Measurements from ENCODE around the gene PYCR2.
A peak's percentile ranks its signal among the peaks of the same experiment; 100 is the strongest.
"Not testable (repeated sequence)": the region's sequence is repeated elsewhere in the genome, so short reads cannot be mapped to it uniquely, and the experiment has no call there.

The PYCR2 gene

GRCh38 chr1:225890346-225891228 lies 33.5 kb downstream of the PYCR2 start:
- DNase-seq (ENCODE audit: low spot score): no peak

GRCh38 chr1:225889743-225890142 lies 34.3 kb downstream of the PYCR2 start:
- no peak for DNase-seq (ENCODE audit: low spot score)

GRCh38 chr1:225888898-225889601 lies 35.0 kb downstream of the PYCR2 start, which contains the start of gene LEFTY1:
Gene LEFTY1 (minus strand): TSS chr1:225889146. CDS start chr1:225889066, 80 bp downstream.
- DNase-seq (ENCODE audit: low spot score): no peak

DNA sequence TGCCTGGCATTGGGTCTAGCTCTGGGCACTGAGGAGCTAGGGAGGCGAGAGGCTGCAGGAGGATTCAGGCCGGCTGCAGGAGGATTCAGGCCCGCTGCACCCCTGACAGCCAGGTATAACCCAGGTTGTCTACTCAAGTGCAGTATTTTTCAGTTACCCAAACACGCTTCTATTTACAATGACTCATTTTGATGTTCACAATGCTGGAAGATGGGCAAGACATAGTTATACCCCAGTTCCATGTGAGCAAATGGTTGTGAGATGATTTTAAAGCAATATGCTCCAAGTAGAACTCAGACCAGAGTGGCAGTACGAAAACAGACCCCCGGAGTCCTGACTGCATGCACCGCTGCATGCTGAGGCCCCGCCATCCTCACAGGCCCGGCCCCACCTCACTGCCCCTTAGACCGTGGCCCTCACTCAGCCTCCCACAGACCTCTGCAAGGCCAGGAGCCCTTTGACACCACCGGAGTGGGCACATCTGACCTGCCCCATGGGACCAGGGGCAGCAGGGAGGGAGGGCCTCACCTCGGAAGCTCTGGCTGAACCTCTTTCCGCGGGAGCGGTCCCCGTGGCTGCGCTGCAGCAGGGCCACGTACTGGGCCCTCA lies 35.7 kb downstream of the PYCR2 start:
- no peak for DNase-seq (ENCODE audit: low spot score)

DNA sequence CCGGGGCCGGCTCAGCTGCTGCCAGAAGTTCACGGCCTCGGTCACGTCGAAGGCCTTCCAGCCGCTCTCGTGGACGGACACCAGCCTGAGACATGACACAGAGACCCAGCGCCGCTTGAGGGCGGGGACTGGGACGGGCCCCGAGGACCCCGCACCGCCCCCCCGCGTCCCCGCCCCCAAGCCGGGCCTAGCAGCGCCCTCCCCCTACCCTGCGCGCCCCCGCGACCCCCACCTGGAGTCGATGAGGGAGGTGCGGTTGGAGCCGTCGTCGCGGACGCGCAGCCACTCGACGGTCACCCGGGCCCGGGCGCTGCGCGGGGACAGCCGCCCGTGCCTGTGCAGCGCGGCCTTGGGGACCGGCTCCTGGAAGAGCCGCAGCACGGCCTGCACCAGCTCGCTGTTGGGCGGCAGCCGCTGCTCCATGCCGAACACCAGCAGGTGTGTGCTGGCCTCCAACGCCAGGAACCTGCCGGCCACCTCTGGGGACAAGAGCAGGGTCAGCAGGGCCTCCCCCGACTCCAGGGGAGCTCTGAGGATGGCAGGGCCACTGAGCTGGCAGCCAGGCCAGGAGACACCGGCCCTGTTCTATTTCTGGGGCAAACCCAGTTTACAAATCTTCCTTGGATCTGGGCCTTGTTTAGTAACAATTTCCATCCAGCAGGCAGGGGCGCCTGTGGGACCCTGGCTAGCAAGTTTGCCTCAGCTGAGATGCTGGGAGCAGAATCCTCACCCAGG lies 36.3 kb downstream of the PYCR2 start:
- DNase-seq (ENCODE audit: low spot score): not testable (repeated sequence)

DNA sequence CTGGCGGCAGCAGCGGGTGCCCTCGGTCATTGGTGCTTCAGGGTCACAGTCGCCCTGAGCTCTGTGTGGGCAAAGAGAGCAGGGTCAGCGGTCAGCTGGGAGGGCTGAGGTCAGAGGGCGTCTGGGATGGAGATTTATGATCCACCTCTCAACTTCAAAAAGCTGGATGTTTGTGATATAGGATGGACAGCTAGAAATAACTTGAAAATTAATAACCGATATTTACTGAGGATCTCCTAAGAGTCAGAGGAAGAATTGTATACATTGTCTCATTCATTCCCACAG lies 37.1 kb downstream of the PYCR2 start:
- DNase-seq (ENCODE audit: low spot score): no peak

- DNase-seq (ENCODE audit: low spot score): no peak
These were observed 37.7 kb downstream of the PYCR2 start for GRCh38 chr1:225886159-225887029.

GRCh38 chr1:225885336-225885735 lies 38.7 kb downstream of the PYCR2 start:
- no peak for DNase-seq (ENCODE audit: low spot score)

DNA sequence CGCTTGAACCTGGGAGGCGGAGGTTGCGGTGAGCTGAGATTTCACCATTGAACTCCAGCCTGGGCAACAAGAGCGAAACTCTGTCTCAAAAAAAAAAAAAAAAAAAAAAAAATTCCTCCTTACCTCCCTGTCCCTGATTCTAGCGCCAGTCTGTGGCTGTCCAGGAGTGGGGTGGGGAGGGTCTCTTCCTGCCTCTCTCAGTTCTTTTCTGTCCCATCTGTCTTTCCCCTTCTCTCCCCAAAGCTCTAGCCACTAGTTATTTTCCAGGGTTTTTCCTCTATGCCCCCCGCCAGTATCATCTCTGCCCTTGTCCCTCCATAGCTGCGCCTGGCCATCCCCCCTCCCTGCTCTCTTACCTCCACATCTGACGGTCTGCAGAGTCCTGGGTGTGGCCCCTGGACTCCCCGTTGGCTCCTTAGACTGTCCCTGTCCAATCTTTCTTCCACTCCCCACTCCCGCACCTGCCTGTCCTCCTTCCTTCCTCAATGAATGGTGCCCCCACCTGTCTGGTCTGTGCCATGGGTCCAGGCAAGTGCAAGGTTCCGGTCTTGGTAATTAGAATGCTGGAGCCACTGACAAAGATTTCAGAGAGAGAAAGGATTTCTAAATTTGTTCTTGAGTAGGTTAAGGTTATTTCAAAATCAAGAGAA lies 40.3 kb downstream of the PYCR2 start:
- DNase-seq (ENCODE audit: low spot score): no peak

DNA sequence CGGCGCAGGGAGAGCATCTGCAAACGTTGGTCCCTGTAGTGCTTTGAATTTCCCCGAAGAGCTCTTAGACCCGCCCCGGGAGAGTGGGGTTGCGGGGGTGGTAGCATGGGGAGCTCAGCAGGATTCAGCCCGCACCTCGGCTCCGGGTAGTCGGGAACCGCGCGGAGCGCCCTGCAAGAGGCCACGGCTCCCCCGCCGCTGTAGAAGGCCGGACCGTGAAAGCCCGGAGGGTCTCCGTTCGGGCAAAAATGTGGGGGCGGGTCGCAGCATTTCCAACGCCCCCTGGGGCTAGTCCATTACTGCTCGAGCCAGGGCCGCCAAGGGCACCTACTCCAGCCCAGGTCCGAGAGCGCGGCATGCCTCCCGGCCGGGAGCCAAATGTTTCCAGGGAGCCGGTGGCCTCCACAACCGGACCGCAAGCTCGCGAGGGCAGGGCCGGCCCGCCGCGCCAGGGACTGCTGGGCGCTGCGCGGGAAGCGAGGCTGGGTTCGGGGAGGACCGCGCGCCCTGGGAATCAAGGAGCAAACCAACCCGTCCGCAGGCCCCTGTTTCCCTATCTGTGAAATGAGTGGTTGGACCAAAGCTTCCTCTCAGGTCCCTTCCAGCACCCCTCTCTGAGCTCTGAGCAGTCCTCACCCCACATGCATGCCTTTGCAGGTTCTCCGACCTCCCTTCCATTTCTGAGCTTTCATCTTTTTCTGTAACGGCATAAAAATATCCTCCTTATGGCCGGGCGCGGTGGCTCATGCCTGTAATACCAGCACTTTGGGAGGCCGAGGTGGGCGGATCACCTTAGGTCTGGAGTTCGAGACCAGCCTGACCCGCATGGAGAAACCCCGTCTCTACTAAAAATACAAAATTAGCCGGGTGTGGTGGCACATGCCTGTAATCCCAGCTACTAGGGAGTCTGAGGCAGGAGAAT lies 41.1 kb downstream of the PYCR2 start:
- peak; percentile 55 for DNase-seq (ENCODE audit: low spot score)

DNA sequence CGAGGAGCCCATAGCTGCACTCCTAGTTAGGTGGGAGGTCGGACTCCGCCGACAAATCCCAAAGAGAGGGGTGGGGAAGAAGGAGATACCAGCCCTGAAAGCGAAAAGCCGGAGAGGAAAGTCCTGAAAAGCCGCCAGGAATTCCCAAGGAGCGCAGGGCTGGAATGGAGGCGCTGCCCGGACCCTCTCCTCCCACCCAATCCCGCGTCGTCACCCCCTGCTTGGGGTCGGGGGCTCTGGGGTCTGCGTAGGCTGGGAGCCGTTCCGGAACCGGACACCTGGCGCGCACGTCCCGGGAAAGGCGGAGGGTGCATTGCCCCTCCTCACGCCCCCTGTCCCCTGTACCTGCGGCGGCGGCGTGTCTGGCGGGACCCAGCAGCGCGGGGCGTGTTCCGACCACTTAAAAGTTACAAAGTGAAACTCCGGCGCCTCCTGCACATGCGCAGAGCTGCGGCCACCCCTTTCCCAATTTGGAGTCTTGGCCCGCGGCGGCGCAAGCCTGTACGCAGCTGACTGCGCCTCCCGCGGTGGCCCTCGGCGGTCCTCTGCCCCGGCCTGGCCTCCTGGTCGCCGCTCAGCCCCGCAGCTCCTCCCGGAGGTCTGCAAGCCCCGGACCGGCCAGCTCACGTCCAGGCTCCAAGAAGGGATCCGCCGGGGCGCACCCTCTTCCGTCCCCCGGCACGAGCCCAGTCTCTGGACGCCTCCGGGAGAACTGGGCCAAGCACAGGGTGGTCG lies 41.9 kb downstream of the PYCR2 start, which contains the start of gene TMEM63A:
Gene TMEM63A (minus strand): TSS at position 422 of the 735 bp plus-strand sequence. CDS start 4,800 bp downstream, outside the sequence.
- peak; percentile 82 for DNase-seq (ENCODE audit: low spot score)

- DNase-seq (ENCODE audit: low spot score): peak; percentile 42
These were observed 42.7 kb downstream of the PYCR2 start for GRCh38 chr1:225881081-225881958.

GRCh38 chr1:225880636-225881035 lies 43.4 kb downstream of the PYCR2 start:
- no peak for DNase-seq (ENCODE audit: low spot score)

DNA sequence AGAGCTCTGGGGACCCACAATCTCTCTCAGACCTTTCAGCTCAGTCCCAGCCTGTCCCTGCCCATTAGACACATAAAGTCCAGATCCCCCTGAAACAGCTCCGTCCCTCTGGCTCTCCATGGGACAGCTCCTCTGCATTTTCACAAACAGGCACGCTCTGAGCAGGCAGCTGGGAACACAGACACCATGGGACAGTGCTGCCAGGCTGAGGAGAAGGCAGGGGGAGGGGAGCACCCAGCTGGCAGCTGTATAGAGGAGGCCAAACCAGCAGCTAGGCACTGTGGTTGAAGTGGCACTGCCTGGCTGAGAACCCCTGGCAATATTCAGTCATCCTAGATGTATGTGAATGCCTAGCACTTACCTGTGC lies 43.8 kb downstream of the PYCR2 start:
- peak; percentile 92 for DNase-seq (ENCODE audit: low spot score)

- DNase-seq (ENCODE audit: low spot score): peak; percentile 89
These were observed 44.4 kb downstream of the PYCR2 start for GRCh38 chr1:225879521-225880221.

GRCh38 chr1:225878282-225878681 lies 45.8 kb downstream of the PYCR2 start:
- no peak for DNase-seq (ENCODE audit: low spot score)

DNA sequence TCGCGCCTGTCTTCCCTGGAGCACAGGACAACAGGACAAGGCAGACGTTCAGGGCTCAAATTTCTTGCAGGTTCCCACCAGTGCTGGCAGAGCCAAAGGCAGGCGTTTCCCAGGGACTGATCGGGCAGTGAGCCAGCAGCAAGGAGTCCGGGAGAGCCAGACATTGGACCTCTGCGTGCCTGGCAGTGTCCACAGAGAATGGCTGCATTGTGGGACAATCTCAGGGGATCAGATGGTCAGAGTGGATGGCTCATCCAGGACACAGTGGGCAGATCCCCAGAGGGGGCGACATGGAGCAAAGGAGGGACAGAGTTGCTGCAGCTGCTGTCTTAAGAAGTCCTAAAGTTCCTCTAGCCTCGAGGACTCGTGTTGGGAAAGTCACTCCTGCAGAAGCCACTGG lies 46.5 kb downstream of the PYCR2 start:
- peak; percentile 96 for DNase-seq (ENCODE audit: low spot score)
